Measurements from ENCODE around the gene ADNP2. TPM values are rescaled to one million over a fixed set of nuclear protein-coding genes. Genes with fewer than 3 reads are reported as not detected.

ADNP2 gene
- total and polyA plus RNA-seq, 2 experiments from 2014 or later, result 19.3 to 66.4 TPM

- no peaks in the 10 kb centered on the region for H3K27me3 Mint-ChIP-seq (ENCODE audit: insufficient read depth, low read depth, poor library complexity)
- Histone ChIP-seq H3K27ac (ENCODE audit: low read depth) (no peak overlapping the region), H4K20me1 (replicated peaks; ENCODE audit: insufficient read depth) (no peaks in the 10 kb centered on the region)
These were observed 20.2 kb upstream of the ADNP2 start for GRCh38 chr18:80088823-80089222.

More at GRCh38 chr18:80088823-80089222, 20.2 kb upstream of the ADNP2 start:
- no peak overlapping the region for H3K4me3 Mint-ChIP-seq
- H3K36me3 ChIP-seq (ENCODE audit: insufficient read depth), result no peaks in the 10 kb centered on the region
- no peaks in the 10 kb centered on the region for H3K4me1 Mint-ChIP-seq
- H3K27ac Mint-ChIP-seq, result no peak overlapping the region
- no peak overlapping the region for H3K4me3 ChIP-seq
- peaks cover 52% of the 10 kb centered on the region for H3K9me3 Mint-ChIP-seq
- no peaks in the 10 kb centered on the region for H3K4me1 ChIP-seq (ENCODE audit: insufficient read depth)
- no peaks in the 10 kb centered on the region; the same call in 1 of the 2 replicates for H3K9me2 ChIP-seq (ENCODE audit: insufficient read depth)
- ATAC-seq (no peak), DNase-seq (ENCODE audit: low spot score) (no peak)
- H3K36me3 Mint-ChIP-seq (ENCODE audit: low read depth), result peaks cover 9% of the 10 kb centered on the region
- H3K79me2 ChIP-seq (replicated peaks; ENCODE audit: insufficient read depth), result no peaks in the 10 kb centered on the region
- H3K4me2 ChIP-seq, result no peak overlapping the region
- TF ChIP-seq EZH2phosphoT487 (IDR thresholded peaks at IDR 0.05; ENCODE audit: unreplicated experiment) (no peak), POLR2AphosphoS5 (IDR thresholded peaks at IDR 0.05; ENCODE audit: low read depth) (no peak), ZNF114 (CRISPR knock-in tag; IDR thresholded peaks at IDR 0.05) (no peak), REST (IDR thresholded peaks at IDR 0.05; ENCODE audit: unreplicated experiment) (no peak), CREB1 (CRISPR knock-in tag; IDR thresholded peaks at IDR 0.05; ENCODE audit: low read depth) (no peak), ZNF462 (CRISPR knock-in tag; IDR thresholded peaks at IDR 0.05) (no peak), CTCF (conservative IDR thresholded peaks at IDR 0.05; ENCODE audit: low read depth in 2 of 2) (no peak), NANOG (IDR thresholded peaks at IDR 0.05; ENCODE audit: borderline replicate concordance) (no peak), STAT1 (IDR thresholded peaks at IDR 0.05; ENCODE audit: unreplicated experiment) (no peak)
- no peaks in the 10 kb centered on the region for H3K27me3 ChIP-seq (ENCODE audit: insufficient read depth)
- no peak overlapping the region for H2AFZ ChIP-seq
- no peaks in the 10 kb centered on the region for H3F3A ChIP-seq (replicated peaks; ENCODE audit: low read depth)

All from GM23338 (cell line).